Loucy (cell line): ENCODE data around the gene OR4F15.
"Not testable (repeated sequence)": the region's sequence is repeated elsewhere in the genome, so short reads cannot be mapped to it uniquely, and the experiment has no call there.

Source experiments
- H2AFZ ChIP-seq: fragments of 200-600 bp; sonication (generic); 2 replicates; pipeline ENCODE4 v1.6.0; 2016; ENCODE audit warnings: antibody characterized with exemption, mild to moderate bottlenecking, low read length, moderate library complexity
- H3F3A ChIP-seq: fragments of 200-600 bp; 2 replicates; pipeline ENCODE4 v1.6.0; 2016; ENCODE audit warnings: antibody characterized with exemption, low read depth, mild to moderate bottlenecking
- H3K27me3 ChIP-seq: fragments of 200-600 bp; sonication (generic); 2 replicates; pipeline ENCODE4 v1.6.1; 2014; ENCODE audit warnings: low read length, mild to moderate bottlenecking; ENCODE audit not compliant: insufficient read depth, poor library complexity, severe bottlenecking
- H3K36me3 ChIP-seq: fragments of 200-600 bp; sonication (generic); 2 replicates; pipeline ENCODE4 v1.6.1; 2016; ENCODE audit warnings: low read length; ENCODE audit not compliant: insufficient read depth
- H3K4me1 ChIP-seq: fragments of 200-600 bp; sonication (generic); 2 replicates; pipeline ENCODE4 v1.5.1; 2014; ENCODE audit warnings: low read length, mild to moderate bottlenecking; ENCODE audit not compliant: insufficient read depth, poor library complexity, severe bottlenecking
- H3K4me2 ChIP-seq: fragments of 200-600 bp; sonication (generic); 2 replicates; pipeline ENCODE4 v1.6.0; 2014; ENCODE audit warnings: antibody characterized with exemption, low read length, low read depth, mild to moderate bottlenecking; ENCODE audit not compliant: poor library complexity, severe bottlenecking
- H3K4me3 ChIP-seq: fragments of 200-600 bp; sonication (generic); 2 replicates; pipeline ENCODE4 v1.5.1; 2014; ENCODE audit warnings: low read length, mild to moderate bottlenecking, mixed read lengths; ENCODE audit not compliant: poor library complexity, severe bottlenecking
- H3K79me2 ChIP-seq: fragments of 200-600 bp; sonication (generic); 2 replicates; pipeline ENCODE4 v1.6.1; 2014; ENCODE audit warnings: low read length; ENCODE audit not compliant: insufficient read depth
- H3K9ac ChIP-seq: fragments of 200-600 bp; sonication (generic); 2 replicates; pipeline ENCODE4 v1.6.0; 2014; ENCODE audit warnings: mild to moderate bottlenecking, low read depth, low read length, moderate library complexity; ENCODE audit not compliant: poor library complexity, severe bottlenecking
- H3K9me2 ChIP-seq: fragments of 200-600 bp; sonication (generic); replicated peaks from 2 replicates; pipeline ENCODE4 v1.6.1; 2016; ENCODE audit warnings: low read depth, low read length, mixed read lengths
- H3K9me3 ChIP-seq: fragments of 200-600 bp; sonication (generic); 2 replicates; pipeline ENCODE4 v1.6.1; 2014; ENCODE audit warnings: mild to moderate bottlenecking, antibody characterized with exemption, low read length, low read depth; ENCODE audit not compliant: insufficient read depth
- H4K20me1 ChIP-seq: fragments of 200-600 bp; sonication (generic); 2 replicates; pipeline ENCODE4 v1.6.0; 2014; ENCODE audit warnings: antibody characterized with exemption, low read length, mild to moderate bottlenecking; ENCODE audit not compliant: insufficient read depth, poor library complexity, severe bottlenecking
- CTCF ChIP-seq: fragments of 200-600 bp; sonication (generic); conservative IDR thresholded peaks from 2 replicates; pipeline ENCODE4 v1.5.1; 2014; ENCODE audit warnings: mild to moderate bottlenecking, antibody characterized with exemption, low read length
- EZH2phosphoT487 ChIP-seq: fragments of 200-600 bp; IDR thresholded peaks from 2 replicates; pipeline ENCODE4 v1.6.1; 2018; ENCODE audit warnings: antibody characterized with exemption, mild to moderate bottlenecking, moderate library complexity, borderline replicate concordance

The OR4F15 gene

GRCh38 chr15:101811902-101812301 is at the start of gene OR4F15:
Gene OR4F15, plus strand, starts transcription at chr15:101812202. Its CDS starts 5,985 bp downstream, at chr15:101818187.
- H3K9me2 ChIP-seq = no peaks in the 10 kb centered on the region
- no peaks in the 10 kb centered on the region for H3K4me1 ChIP-seq
- no peaks in the 10 kb centered on the region for H3K36me3 ChIP-seq
- no peak within 1 kb of the TSS for H3K4me2 ChIP-seq
- no peaks in the 10 kb centered on the region for H3F3A ChIP-seq
- no peak within 1 kb of the TSS for H3K4me3 ChIP-seq
- H3K27me3 ChIP-seq = no peaks in the 10 kb centered on the region
- H4K20me1 ChIP-seq = no peaks in the 10 kb centered on the region
- no peak within 1 kb of the TSS for H2AFZ ChIP-seq
- TF ChIP-seq EZH2phosphoT487 (no peak), CTCF (no peak)
- H3K79me2 ChIP-seq = no peaks in the 10 kb centered on the region
- no peaks in the 10 kb centered on the region; the same call in 1 of the 2 replicates for H3K9me3 ChIP-seq
- H3K9ac ChIP-seq = no peak within 1 kb of the TSS

GRCh38 chr15:101764669-101765339 is 47.2 kb upstream of the OR4F15 start:
- not testable (repeated sequence) for H3K9ac ChIP-seq, H3K4me1 ChIP-seq, H3F3A ChIP-seq, H3K9me2 ChIP-seq, H3K79me2 ChIP-seq, H3K9me3 ChIP-seq, H3K27me3 ChIP-seq, H2AFZ ChIP-seq, H4K20me1 ChIP-seq, H3K4me3 ChIP-seq, H3K4me2 ChIP-seq, H3K36me3 ChIP-seq

GRCh38 chr15:101765340-101765671 is 46.7 kb upstream of the OR4F15 start:
- not testable (repeated sequence) for H3K9me3 ChIP-seq, H3K9me2 ChIP-seq, H3K79me2 ChIP-seq, H3K4me2 ChIP-seq, H3K36me3 ChIP-seq, H4K20me1 ChIP-seq, H3K4me3 ChIP-seq, H3K9ac ChIP-seq, H3K27me3 ChIP-seq, H2AFZ ChIP-seq, H3F3A ChIP-seq, H3K4me1 ChIP-seq

- Histone ChIP-seq H2AFZ (no peak overlapping the region), H3K27me3 (no peaks in the 10 kb centered on the region), H3K4me3 (no peak overlapping the region), H3K79me2 (no peaks in the 10 kb centered on the region), H3K9ac (no peak overlapping the region), H3F3A (no peaks in the 10 kb centered on the region), H3K9me2 (no peaks in the 10 kb centered on the region), H4K20me1 (no peaks in the 10 kb centered on the region), H3K36me3 (no peaks in the 10 kb centered on the region), H3K4me2 (no peak overlapping the region), H3K9me3 (no peaks in the 10 kb centered on the region; the same call in 1 of the 2 replicates), H3K4me1 (no peaks in the 10 kb centered on the region)
- TF ChIP-seq CTCF (no peak), EZH2phosphoT487 (no peak)
Measured at GRCh38 chr15:101765772-101766456, 46.1 kb upstream of the OR4F15 start.

- H3K4me3 ChIP-seq, H3K9ac ChIP-seq, H2AFZ ChIP-seq, H3K4me1 ChIP-seq, H4K20me1 ChIP-seq, H3K79me2 ChIP-seq, H3F3A ChIP-seq, H3K36me3 ChIP-seq, H3K27me3 ChIP-seq, H3K4me2 ChIP-seq, H3K9me2 ChIP-seq, H3K9me3 ChIP-seq: not testable (repeated sequence)
Measured at GRCh38 chr15:101767083-101767640, 44.8 kb upstream of the OR4F15 start.
